HT-29 (cell line): ENCODE measurements around the gene BAG5. TPM values are rescaled to one million over a fixed set of nuclear protein-coding genes. Genes with fewer than 3 reads are reported as not detected.

Source experiments
- DNase-seq: peaks from one replicate; pipeline ENCODE4 v3.0.0-alpha.2; 2015; ENCODE audit warnings: low spot score
- total RNA-seq: library from RNA; depleted of rRNA; stranded (reverse); fragments of >200 nt; shearing (Covaris generic); gene quantifications from 2 replicates; pipeline ENCODE4 v1.2.3, GENCODE V29; 2014

The BAG5 gene
- total RNA-seq, 1 experiment from 2014 or later, result 12.1 TPM

DNA sequence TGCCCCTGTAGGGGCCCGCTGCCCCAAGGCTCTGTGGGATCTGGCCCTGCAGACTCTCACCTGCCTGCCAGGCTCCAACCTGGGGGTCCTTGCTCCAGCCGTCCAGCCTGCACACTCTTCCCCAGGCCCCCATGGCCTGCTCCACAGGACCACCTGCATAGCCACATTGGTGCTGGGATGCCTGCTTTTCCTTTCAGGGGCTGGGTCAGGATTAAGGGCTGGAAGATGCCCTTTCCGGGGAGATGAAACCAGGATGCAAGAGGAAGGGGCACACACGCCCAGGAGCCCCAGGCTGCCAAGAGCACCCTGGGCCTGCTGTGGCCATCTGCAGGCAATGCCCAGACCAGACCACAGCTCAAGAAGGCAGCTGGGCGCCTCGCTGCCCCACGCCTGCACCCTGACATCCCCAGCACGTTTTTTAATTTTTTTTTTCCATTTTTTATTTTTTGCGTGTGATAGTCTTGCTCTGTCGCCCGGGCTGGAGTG lies 15.0 kb downstream of the BAG5 start:
- DNase-seq, result no peak

GRCh38 chr14:103546652-103547454 lies 15.6 kb downstream of the BAG5 start:
- DNase-seq, result peak; percentile 75

DNA sequence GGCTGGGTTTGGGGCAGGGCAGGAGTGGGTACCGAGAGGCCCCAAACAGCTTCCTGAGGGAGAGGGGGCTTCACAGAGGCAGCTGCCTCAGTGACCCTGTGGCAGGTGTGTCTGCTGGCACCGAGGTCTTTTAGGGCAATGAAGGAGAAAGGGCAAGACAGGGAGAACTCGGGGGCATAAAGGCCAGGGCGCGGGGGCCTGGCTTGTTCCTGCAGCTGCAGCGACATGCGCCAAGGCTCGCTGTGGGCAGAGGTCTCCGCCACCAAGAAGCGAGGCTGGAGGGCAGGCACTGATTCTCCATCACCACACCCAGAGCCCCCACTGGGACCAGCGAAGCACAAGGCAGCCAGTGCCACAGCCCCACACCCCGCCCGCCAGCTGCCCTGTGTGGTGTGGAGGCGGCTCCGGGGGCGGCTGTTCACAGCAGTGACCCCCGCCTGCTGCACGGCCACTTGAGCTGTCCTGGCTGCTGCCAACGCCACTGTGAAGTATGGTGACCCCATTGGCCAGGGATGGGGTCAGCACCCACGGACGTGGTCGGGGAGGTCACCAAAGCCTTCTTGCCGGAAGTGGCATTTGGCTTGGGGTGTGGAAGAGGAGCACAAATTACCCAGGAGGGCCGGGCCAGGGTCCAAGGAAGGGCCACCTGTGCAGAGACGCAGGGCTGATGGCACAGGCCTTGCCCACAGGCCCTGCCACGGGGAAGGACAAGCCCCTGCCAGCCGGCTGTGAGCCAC lies 16.4 kb downstream of the BAG5 start:
- DNase-seq, result no peak

DNA sequence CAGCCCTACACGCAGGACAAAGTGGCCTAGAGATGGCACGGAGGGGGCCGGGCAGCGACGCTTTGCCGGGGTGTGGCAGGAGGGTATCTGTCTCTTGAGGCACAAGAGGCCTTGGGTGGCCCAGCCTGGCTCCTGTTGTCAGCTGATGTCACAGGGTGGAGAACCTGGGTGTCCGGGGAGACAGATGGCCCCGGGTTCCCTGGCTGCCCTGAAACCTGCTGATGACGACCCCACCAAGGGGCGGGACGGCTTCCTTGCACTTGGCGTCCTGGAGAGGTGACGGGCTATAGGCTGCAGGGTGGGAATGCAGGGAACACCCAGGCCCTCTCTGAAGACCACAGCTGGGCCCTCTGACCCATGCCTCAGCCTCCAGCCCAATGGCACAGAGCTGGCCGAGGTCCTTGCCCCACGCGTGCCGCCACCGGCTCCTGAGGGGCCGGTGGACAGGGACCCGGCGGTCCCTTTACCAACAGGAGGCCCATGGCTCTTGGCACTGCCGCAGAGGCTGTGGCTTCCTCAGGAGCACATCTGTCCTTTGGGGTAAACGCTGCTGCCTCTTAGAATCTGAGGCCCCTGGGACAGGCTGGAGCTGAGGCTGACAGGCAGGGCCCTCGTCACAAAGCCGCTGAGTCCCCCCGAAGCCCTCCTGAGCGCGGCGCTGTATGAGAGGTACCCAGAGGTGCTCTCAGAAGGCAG lies 17.1 kb downstream of the BAG5 start:
- no peak for DNase-seq

DNA sequence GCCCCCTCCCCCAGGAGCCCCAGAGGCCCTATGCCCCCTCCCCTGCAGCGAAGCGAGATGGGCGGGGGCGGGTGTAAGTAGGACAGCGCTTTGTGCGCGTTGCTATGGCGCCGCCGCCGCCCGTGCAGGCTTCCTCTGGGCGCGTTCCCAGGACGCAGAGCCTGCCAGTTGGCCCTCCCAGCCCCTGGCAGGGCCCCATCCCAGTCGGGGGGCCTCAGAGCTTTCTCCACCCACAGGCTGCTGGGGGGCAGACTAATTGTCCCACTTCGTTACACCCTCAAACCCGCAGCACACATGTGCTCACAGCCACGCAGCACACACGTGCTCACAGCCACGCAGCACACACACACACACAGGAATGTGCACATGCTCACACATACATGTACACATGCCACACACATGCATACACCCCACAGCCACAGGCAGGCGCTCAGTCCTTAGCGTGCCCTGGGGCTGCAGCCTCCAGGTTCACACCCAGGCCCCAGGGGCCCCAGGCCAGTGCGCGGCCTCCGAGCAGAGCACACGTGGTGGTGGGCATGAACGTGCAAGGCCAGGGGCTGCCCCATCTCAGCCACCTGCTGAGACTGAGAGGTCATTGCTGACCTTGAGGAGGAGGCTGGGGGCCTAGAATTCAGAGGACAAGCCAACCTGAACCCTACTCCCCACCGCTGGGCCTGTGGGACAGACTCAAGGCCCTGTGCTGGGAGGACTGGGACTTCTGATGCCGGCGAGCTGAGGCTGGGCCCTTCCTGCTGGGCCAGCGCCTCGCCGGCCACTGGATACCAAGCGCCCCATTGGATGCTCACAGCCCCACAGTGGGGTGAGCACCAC lies 17.9 kb downstream of the BAG5 start:
- DNase-seq, result no peak

DNA sequence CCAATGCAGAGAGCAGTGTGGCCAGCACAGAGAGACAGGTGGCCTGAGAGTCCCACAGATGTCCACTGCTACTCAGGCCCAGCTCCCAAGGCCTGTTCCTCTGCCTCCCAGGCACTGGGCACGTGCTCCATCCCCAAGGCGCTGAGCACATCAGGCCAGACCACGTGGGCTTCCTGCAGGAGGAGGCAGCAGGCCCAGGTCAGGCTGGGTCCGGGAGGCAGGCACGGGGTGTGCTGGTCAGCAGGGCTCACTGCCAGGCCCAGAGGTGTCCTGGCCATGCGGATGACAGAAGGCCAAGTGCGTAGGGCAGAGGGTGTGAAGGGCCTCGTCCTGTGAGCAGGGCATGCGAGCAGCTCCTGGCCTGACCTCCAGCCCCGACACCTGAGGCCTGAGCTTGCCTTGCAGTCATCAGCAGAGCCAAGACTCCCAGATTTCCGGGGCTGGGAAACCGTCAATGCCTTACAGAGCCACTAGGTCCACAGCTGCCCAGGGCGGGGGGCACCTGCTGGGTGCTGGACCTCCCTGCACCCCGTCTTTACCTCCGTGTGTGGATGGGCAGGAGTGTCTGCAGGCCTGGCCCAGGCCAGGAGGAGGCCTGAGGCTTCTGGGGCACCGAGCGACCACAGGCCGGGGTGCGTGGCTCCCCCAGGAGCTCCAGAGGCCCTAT lies 18.6 kb downstream of the BAG5 start:
- no peak for DNase-seq

DNA sequence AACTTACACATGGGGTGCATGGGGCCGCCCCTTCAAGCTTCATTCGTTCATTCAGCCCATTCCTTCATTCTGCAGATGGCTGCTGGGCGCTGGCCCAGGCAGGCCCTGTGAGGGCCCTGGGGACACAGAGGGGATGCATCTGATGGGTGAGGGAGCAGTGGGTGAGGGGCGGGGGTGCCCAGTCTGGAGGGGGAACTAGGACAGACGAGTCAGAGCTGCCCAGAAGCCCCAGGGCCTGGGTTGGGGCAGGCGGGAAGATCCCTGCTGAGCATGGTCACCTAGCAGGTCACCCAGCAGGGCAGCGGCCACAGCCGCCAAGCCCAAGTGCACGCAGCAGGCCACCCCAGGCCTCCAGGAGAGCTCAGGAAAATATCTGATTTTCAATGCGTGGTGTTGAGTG lies 19.3 kb downstream of the BAG5 start:
- DNase-seq, result no peak

DNA sequence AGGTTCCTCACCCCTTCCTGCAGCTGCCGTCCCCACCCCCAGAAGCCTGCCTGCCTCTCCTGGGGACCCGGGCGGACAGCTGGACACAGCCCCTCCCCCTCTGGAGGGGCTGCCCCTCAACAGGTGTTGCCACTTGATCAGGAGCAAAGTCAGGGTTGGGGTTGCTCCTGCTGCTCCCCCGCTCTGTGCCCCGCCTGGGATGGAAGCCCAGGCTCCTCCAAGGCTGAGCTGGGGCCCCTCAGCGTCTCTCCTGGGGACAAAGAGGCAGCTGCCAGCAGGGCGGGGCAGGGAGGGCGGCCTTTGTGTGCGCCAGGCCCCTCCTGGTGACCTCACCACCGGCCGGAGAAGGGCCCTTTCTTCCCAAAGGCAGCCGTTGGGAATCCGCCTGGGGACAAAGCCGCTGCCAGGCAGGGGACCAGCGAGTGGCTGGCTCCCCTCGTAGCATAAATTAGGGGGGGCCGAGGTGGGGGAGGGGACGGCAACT lies 19.8 kb downstream of the BAG5 start:
- DNase-seq, result no peak

DNA sequence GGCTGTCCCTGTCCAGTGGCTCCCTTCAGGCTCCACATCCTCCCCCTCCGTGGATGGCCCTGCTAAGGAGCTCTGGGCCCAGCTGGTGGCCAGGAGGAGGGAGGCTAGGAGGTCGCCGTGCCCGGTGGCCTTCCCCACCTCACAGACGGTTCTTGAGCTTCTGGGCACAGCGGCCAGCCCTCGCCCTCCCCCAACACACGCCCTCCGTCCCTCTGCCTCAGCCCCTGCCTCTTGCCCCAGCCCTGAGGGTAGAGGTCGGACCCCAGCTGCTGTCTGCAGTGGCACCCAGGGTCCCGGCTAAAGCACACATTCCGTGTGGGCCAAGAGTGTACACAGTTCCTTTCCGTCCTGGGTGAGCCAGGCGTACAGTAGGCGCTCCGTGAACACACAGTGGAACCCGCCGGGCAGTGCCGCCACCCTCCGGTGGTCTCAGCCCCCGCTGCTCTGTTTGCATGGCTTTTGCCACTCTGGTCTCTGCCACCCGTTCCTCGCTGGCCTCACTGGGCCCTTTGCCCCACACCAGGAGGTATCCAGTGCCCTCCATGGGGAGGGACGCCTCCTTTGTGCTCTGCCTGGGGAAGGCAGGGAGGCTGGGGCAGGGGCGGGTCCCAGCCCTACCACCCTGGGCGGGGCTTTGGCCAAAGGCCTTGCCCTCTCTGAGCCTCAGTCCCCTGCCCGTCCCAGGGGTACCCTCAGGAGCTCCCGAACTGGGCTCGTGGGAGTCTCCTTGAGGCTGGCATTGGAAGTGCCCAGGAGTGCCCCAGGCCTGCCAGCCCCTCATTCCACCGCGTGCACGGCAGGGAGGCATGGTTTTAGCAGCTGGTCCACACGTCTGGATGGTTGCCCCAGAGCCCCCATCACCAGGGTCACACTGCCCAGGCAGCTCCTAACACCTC lies 20.5 kb downstream of the BAG5 start:
- no peak for DNase-seq

- no peak for DNase-seq
Observed at GRCh38 chr14:103540821-103541708, 21.4 kb downstream of the BAG5 start.

DNA sequence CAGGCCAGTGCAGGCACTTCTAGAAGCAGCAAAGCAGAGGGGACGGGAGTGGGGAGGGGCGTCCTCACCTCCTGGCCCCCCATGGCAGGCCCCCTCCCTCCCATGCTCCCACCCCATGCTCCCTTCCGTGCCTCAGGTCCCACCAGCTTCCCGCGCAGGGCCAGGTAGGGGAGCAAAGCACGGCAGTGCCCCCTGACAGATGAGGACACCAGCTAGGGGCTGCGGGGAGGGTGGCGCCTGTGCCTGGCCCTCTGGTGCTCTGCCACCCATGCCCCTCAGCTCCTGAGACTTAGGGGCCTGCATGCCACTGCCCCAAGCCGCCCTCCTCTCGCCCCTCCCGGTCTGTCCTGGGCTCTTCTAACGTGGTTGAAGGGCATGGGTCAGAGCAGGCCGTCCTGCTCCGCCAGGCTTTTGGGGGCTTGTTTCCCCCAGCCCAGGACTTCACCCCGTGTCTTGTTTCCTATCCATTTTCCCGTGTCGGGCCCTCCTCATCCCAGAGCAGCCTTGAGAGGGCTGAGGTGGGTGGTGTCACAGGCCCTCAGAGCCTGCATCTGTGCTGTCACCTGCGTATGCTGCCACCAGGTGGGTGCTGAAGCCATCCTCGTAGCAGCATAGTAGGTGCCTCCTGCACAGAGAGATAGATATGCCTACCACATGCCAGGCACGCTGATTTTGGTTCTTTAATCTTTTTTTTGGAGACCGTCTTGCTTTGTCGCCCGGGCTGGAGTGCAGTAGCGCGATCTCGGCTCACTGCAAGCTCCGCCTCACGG lies 23.2 kb downstream of the BAG5 start:
- DNase-seq, result no peak

GRCh38 chr14:103538291-103539055 lies 24.0 kb downstream of the BAG5 start:
- no peak for DNase-seq

DNA sequence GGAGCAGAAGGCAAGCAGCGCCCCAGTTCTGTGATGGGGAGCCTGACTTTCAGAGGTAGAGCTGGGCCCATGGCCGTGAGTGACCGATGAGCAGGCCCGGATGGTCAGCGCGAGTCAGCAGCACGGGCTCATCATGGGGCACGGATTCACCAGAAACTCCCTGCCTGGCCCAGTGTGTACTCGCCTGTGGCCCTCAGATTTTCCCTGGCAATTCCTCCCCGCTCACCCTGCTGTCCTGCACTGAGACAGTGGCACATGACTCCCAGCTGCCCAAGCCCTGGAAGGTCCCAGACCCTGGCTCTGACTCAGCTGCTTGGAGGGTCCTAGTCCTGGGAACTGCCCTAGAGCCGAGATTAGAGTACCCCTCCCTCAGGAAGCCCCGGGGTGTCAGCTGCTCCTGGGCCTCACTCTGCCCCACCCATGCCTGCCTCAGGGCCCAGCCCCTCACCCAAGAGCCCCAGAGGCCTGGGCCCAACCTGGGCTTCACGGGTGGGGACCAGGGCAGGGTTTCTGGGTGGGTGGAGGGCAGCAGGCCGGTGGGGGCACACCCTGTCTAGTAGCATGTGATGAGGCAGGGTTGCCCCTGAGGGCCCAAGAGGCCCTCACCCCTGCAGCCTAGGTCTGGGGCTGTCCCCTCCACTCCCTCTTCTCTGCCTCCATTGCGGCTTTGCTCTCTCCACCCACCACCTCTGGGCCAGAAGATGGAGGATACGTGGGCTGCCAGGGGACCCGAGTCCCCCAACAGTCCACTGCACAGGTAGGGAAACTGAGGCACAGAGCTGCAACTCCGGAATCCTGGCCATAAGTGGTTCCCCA lies 25.1 kb downstream of the BAG5 start:
- no peak for DNase-seq

DNA sequence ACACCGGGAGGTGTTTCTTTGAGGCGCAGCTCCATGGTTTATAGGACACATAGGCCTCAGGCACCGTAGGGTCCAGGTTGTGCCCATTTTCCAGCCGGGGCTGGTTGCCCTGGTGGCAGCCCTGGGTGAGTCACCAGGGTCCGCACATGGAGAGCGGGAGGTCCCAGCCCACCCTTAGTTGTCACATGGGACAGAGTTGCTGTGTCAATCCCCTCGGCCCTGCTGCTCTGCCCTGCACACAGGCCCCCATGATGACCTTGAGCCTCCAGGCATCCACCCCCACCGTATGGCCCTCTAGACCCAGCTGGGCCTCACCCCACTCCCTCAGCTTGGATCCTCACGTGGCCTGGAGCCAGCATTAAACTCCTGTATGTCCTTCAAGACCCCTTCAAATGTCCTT lies 25.8 kb downstream of the BAG5 start:
- DNase-seq, result no peak

DNA sequence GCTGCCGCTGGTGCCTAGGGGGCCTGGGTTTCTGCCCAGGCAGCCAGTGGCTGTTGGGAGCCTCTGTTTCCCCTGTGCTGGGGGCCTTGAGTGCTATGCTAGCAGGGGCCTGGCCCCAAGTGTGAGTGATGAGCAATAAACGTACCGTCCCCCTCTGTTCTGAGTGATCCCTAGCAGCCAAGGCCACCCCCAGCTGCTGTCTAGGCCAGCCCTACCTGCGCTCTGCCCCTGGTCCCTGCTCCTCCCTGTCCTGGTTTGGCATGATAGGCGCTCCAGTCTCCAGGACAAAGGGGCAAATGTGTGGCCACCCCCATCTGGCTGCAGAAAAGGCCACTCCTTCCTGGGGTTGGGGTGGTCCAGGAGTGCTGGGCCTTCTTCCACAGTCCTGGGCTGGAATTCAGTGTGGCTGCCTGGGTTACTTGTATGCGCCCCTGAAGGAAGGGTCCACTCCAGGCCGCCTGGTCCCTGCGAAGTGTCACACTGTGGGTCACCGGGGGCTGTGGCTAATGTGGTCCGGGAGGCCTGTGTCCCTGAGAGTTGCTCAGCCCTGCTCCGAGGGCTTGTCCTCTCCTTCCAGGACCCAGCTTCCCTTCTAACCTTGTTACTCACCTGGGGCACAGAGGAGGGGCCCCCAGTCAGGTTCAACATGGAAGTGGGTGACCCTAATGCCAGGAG lies 26.4 kb downstream of the BAG5 start:
- DNase-seq, result no peak
